Stimulated activated CD8-positive, alpha-beta memory T cell treated with anti-CD3 and anti-CD28 coated beads, Interleukin-7, amount 100 ng/mL, for 48 hours (primary cell): ENCODE data around the gene SLC28A2.
"Not testable (repeated sequence)": the region's sequence is repeated elsewhere in the genome, so short reads cannot be mapped to it uniquely, and the experiment has no call there.

ENCODE experiments used
- DNase-seq, 2 donors: peaks; one replicate each; pipeline ENCODE4 v3.0.0-alpha.2; 2020; ENCODE audit warnings: low read depth in 1 of 2; ENCODE audit errors: extremely low read depth in 1 of 2

SLC28A2 gene

GRCh38 chr15:45262906-45263461 is 10.9 kb downstream of the SLC28A2 start:
- DNase-seq: no peak

- no peak for DNase-seq
These were observed 11.8 kb downstream of the SLC28A2 start for GRCh38 chr15:45263854-45264253.

GRCh38 chr15:45265506-45265905 is 13.5 kb downstream of the SLC28A2 start:
- no peak for DNase-seq

- DNase-seq: no peak
These were observed 16.1 kb downstream of the SLC28A2 start for GRCh38 chr15:45268135-45268534.

GRCh38 chr15:45274636-45275380 is 22.8 kb downstream of the SLC28A2 start:
- DNase-seq: no peak

GRCh38 chr15:45276831-45277230 is 24.8 kb downstream of the SLC28A2 start:
- no peak for DNase-seq

GRCh38 chr15:45279024-45279698 is 27.1 kb downstream of the SLC28A2 start:
- peak; percentile 91 to 94 for DNase-seq

GRCh38 chr15:45285413-45285812 is 33.4 kb downstream of the SLC28A2 start:
- DNase-seq: no peak

- DNase-seq: no peak
These were observed 35.4 kb downstream of the SLC28A2 start for GRCh38 chr15:45287390-45287956.

- DNase-seq: no peak
These were observed 36.9 kb downstream of the SLC28A2 start for GRCh38 chr15:45288947-45289346.

- no peak for DNase-seq
These were observed 40.0 kb downstream of the SLC28A2 start for GRCh38 chr15:45291822-45292582.

GRCh38 chr15:45293326-45293725 is 41.3 kb downstream of the SLC28A2 start:
- not testable (repeated sequence) for DNase-seq

- not testable (repeated sequence) for DNase-seq
These were observed 46.9 kb downstream of the SLC28A2 start for GRCh38 chr15:45298964-45299378.

GRCh38 chr15:45304711-45305110 is 52.7 kb downstream of the SLC28A2 start:
- no peak for DNase-seq

- DNase-seq: no peak
These were observed 54.1 kb downstream of the SLC28A2 start for GRCh38 chr15:45306105-45306504.

GRCh38 chr15:45307230-45307924 is 55.3 kb downstream of the SLC28A2 start:
- no peak for DNase-seq

- not testable (repeated sequence) for DNase-seq
These were observed 62.1 kb downstream of the SLC28A2 start for GRCh38 chr15:45314117-45314516.

GRCh38 chr15:45314960-45315359 is 62.9 kb downstream of the SLC28A2 start:
- DNase-seq: no peak

- no peak for DNase-seq
These were observed 67.6 kb downstream of the SLC28A2 start for GRCh38 chr15:45319472-45320214.
